ENCODE measurements around the gene CABYR. TPM values are rescaled to one million over a fixed set of nuclear protein-coding genes. Genes with fewer than 3 reads are reported as not detected.
"Not testable (repeated sequence)": the region's sequence is repeated elsewhere in the genome, so short reads cannot be mapped to it uniquely, and the experiment has no call there.

The CABYR gene
- total RNA-seq, 1 donor = 0.84 TPM

GRCh38 chr18:24118750-24119577 lies 19.9 kb upstream of the CABYR start:
- no peaks in the 10 kb centered on the region for H3K9me3 ChIP-seq (ENCODE audit: low read depth, low read length)

DNA sequence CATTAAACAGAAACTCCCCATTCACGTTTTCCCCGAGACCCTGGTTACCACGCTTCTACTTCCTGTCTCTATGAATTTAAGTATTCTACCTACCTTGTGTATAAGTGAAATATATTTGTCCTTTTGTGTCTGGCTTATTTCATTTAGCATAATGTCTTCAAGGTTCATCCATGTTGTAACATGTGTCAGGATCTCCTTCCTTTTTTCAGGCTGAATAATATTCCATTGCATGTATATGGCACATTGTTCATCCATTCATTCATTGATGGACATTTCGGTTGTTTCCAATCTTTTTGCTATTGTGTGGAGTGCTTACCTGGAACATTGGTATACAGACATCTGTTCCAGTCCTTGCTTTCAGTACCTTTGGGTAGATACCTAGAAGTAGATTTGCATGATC lies 18.2 kb upstream of the CABYR start:
- Histone ChIP-seq H3K27me3 (ENCODE audit: insufficient read depth, low read length) (no peaks in the 10 kb centered on the region), H3K4me1 (ENCODE audit: insufficient read depth, low read length) (peaks cover 2% of the 10 kb centered on the region), H3K9me3 (ENCODE audit: low read depth, low read length) (no peaks in the 10 kb centered on the region)

More at GRCh38 chr18:24118750-24119577, 19.9 kb upstream of the CABYR start:
- H3K4me1 ChIP-seq (ENCODE audit: insufficient read depth, low read length) = peaks cover 12% of the 10 kb centered on the region
- no peaks in the 10 kb centered on the region for H3K27me3 ChIP-seq (ENCODE audit: insufficient read depth, low read length)
- H3K4me3 ChIP-seq (ENCODE audit: low read length) = no peak overlapping the region

DNA sequence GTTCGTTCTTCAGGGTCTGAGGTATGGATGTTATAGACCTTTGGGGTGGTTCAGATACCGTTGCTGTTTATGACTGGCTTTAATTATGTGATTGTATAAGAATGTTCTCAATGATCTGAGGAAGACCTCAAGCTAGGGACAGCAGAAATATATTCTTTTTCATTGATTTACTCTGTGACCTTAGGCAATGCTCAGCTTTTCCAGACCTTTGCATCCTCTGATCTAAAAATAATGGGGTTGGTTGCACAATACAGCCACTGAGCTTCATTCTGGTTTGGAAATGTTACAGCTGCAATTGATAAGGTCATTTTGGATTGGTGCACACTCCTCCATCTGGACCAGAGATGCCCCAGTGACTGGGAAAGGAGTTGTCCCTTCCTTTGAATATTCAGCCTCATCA lies 17.2 kb upstream of the CABYR start:
- Histone ChIP-seq H3K4me3 (ENCODE audit: low read length) (no peak overlapping the region), H3K27me3 (ENCODE audit: insufficient read depth, low read length) (no peaks in the 10 kb centered on the region), H3K4me1 (ENCODE audit: insufficient read depth, low read length) (no peaks in the 10 kb centered on the region)

More for the DNA sequence above, 18.2 kb upstream of the CABYR start:
- H3K4me3 ChIP-seq (ENCODE audit: low read length) = no peak overlapping the region

DNA sequence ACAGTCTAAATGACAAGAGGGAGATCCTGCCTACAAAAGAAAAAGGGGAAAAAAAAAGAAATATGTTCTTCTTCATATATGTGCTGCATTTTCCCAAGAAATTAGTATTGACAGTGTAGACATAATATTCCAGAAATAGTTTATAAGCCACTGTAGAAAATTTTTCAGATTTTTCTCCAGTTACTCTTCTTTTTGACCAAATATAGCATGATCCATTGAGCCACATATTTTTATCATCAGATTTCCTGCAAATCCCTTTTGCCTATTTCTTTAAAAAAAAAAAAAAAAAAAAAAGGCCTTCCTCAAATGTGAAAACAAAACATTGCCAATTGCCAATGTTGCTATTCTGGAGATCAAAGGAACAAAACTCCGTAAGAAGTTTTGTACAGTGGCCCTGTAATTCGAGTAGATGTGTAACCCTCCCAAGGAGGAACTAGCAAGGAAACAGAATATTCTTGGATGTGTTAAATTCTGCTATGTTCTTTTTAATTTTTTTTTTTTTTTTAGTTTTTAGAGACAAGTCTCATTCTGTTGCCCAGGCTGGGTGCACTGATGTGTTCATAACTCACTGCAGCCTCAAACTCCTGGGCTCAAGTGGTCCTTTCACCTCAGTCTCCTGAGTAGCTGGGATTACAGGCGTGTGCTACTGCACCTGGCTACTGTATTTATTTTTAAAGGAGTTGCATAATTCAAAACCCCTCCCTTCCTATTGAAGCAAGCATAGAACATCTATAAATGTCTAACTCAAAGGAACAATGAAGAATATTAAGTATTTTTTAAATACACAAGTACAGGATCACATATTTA lies 12.5 kb upstream of the CABYR start:
- H3K27me3 ChIP-seq (ENCODE audit: insufficient read depth, low read length) = no peaks in the 10 kb centered on the region
- no peaks in the 10 kb centered on the region for H3K4me1 ChIP-seq (ENCODE audit: insufficient read depth, low read length)
- H3K9me3 ChIP-seq (ENCODE audit: low read depth, low read length) = no peaks in the 10 kb centered on the region
- H3K4me3 ChIP-seq (ENCODE audit: low read length) = no peak overlapping the region

More for the DNA sequence above, 17.2 kb upstream of the CABYR start:
- H3K9me3 ChIP-seq (ENCODE audit: low read depth, low read length) = no peaks in the 10 kb centered on the region

DNA sequence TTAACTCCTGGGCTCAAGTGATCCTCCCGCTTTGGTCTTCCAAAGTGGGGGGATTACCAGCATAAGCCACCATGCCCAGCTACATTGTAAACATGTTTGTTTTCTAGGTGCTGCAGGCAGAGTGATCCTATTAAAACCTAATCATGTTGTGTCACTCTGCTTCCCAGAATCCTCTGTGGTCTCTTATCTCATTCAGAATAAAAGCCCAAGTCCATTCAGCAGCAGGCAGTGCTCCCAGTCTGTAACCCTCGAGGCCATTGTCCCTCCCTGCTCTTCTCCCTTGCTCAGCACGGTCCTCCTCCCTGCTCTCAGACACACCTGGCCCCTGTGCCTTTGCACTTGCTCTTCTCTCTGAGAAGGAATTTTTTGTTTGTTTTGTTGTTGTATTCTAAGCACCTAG lies 11.1 kb upstream of the CABYR start:
- H3K4me3 ChIP-seq (ENCODE audit: low read length) = no peak overlapping the region
- no peaks in the 10 kb centered on the region for H3K4me1 ChIP-seq (ENCODE audit: insufficient read depth, low read length)
- H3K9me3 ChIP-seq (ENCODE audit: low read depth, low read length) = no peaks in the 10 kb centered on the region
- no peaks in the 10 kb centered on the region for H3K27me3 ChIP-seq (ENCODE audit: insufficient read depth, low read length)

- no peaks in the 10 kb centered on the region for H3K9me3 ChIP-seq (ENCODE audit: low read depth, low read length)
- no peak overlapping the region for H3K4me3 ChIP-seq (ENCODE audit: low read length)
These were observed 10.2 kb upstream of the CABYR start for GRCh38 chr18:24128700-24129099.

DNA sequence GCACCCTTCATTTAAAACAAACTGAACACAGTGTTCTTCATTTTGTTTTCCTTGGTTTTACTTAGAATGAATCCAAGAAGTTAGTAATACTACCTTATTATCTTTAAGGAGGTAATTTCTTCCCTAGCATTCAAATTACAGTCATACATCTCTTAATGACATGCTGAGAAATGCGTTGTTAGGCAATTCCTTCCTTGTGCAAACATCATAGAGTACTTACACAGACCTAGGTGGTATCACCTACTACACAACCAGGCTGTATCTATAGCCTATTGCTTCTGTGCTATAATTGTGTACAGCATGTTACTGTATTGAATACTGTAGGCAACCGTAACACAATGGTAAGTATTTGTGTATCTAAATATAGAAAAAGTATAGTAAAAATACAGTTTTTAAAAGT lies 8.4 kb upstream of the CABYR start:
- no peaks in the 10 kb centered on the region for H3K9me3 ChIP-seq (ENCODE audit: low read depth, low read length)
- no peaks in the 10 kb centered on the region for H3K27me3 ChIP-seq (ENCODE audit: insufficient read depth, low read length)
- H3K4me3 ChIP-seq (ENCODE audit: low read length) = no peak overlapping the region
- H3K4me1 ChIP-seq (ENCODE audit: insufficient read depth, low read length) = no peaks in the 10 kb centered on the region

More at GRCh38 chr18:24128700-24129099, 10.2 kb upstream of the CABYR start:
- Histone ChIP-seq H3K27me3 (ENCODE audit: insufficient read depth, low read length) (no peaks in the 10 kb centered on the region), H3K4me1 (ENCODE audit: insufficient read depth, low read length) (no peaks in the 10 kb centered on the region)

GRCh38 chr18:24136967-24137373 lies 1.9 kb upstream of the CABYR start:
- peaks cover 17% of the 10 kb centered on the region for H3K4me1 ChIP-seq (ENCODE audit: insufficient read depth, low read length)
- no peaks in the 10 kb centered on the region for H3K9me3 ChIP-seq (ENCODE audit: low read depth, low read length)
- H3K27me3 ChIP-seq (ENCODE audit: insufficient read depth, low read length) = peaks cover 7% of the 10 kb centered on the region
- H3K4me3 ChIP-seq (ENCODE audit: low read length) = no peak overlapping the region

GRCh38 chr18:24138409-24138788 lies 463 bp upstream of the CABYR start:
- H3K4me1 ChIP-seq (ENCODE audit: insufficient read depth, low read length) = peaks cover 17% of the 10 kb centered on the region
- H3K4me3 ChIP-seq (ENCODE audit: low read length) = peak overlapping the region; percentile 34
- H3K27me3 ChIP-seq (ENCODE audit: insufficient read depth, low read length) = peaks cover 7% of the 10 kb centered on the region
- no peaks in the 10 kb centered on the region for H3K9me3 ChIP-seq (ENCODE audit: low read depth, low read length)

DNA sequence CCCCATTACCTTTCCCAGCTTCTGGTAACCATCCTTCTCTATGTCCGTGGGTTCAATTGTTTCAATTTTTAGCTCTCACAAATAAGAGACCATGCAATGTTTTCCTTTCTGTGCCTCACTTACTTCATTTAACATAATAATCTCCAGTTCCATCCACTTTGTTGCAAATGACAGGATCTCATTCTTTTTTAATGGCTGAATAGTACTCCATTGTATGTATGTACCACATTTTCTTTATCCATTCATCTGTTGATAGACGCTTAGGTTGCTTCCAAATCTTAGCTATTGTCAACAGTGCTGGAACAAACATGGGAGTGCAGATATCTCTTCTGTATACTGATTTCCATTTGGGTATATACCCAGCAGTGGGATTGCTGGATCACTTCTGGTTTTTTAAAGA lies 1.8 kb downstream of the CABYR start:
- H3K4me1 ChIP-seq (ENCODE audit: insufficient read depth, low read length) = peaks cover 17% of the 10 kb centered on the region
- H3K27me3 ChIP-seq (ENCODE audit: insufficient read depth, low read length) = peaks cover 7% of the 10 kb centered on the region
- H3K9me3 ChIP-seq (ENCODE audit: low read depth, low read length) = no peaks in the 10 kb centered on the region
- no peak overlapping the region for H3K4me3 ChIP-seq (ENCODE audit: low read length)

GRCh38 chr18:24142376-24142775 lies 3.5 kb downstream of the CABYR start:
- Histone ChIP-seq H3K27me3 (ENCODE audit: insufficient read depth, low read length) (peaks cover 7% of the 10 kb centered on the region), H3K9me3 (ENCODE audit: low read depth, low read length) (no peaks in the 10 kb centered on the region), H3K4me3 (ENCODE audit: low read length) (no peak overlapping the region), H3K4me1 (ENCODE audit: insufficient read depth, low read length) (peaks cover 17% of the 10 kb centered on the region)

GRCh38 chr18:24149591-24149990 lies 10.7 kb downstream of the CABYR start:
- H3K4me3 ChIP-seq (ENCODE audit: low read length); H3K4me1 ChIP-seq (ENCODE audit: insufficient read depth, low read length); H3K9me3 ChIP-seq (ENCODE audit: low read depth, low read length); H3K27me3 ChIP-seq (ENCODE audit: insufficient read depth, low read length): not testable (repeated sequence)

DNA sequence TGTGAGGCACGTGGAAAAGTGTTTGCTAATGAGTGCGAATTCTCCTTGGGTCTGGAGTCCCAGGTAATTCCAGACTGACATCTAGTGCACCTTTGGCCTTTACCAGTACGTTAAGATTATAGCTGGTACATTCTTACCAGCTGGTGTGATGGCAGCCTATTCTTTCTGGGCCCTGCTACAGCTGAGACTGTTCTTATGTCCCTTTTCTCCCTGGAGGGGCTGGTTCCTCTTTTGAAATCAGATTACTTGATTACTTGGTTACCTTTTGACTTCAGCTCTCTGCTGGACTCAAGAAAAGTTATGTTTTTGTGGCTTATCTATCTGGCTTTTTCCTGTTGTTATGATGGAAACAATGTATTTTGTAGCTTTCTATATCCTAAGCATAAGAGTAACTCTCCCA lies 14.5 kb downstream of the CABYR start:
- H3K4me3 ChIP-seq (ENCODE audit: low read length) = no peak overlapping the region
- H3K4me1 ChIP-seq (ENCODE audit: insufficient read depth, low read length) = no peaks in the 10 kb centered on the region
- no peaks in the 10 kb centered on the region for H3K9me3 ChIP-seq (ENCODE audit: low read depth, low read length)
- no peaks in the 10 kb centered on the region for H3K27me3 ChIP-seq (ENCODE audit: insufficient read depth, low read length)

GRCh38 chr18:24157855-24158254 lies 19.0 kb downstream of the CABYR start:
- Histone ChIP-seq H3K9me3 (ENCODE audit: low read depth, low read length) (no peaks in the 10 kb centered on the region), H3K27me3 (ENCODE audit: insufficient read depth, low read length) (no peaks in the 10 kb centered on the region), H3K4me1 (ENCODE audit: insufficient read depth, low read length) (no peaks in the 10 kb centered on the region)

DNA sequence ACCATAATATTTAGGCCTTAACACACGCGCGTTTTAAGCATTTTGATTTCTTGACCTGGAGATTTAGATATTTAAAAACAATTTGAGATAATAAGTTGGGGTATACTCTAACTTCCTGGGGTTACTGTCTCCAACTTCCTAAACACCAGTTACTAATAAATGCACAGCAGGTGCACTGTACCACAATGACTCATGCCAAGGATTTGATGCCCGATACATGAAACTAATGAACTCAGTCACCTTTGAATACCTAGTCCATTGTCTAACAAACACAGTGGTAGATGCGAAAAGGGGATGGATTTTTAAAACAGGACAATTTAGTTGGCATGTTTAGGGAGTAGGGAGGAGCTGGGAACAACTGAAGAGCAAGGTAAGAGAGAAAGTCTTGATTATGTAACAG lies 21.2 kb downstream of the CABYR start:
- H3K27me3 ChIP-seq (ENCODE audit: insufficient read depth, low read length) = no peaks in the 10 kb centered on the region
- H3K4me3 ChIP-seq (ENCODE audit: low read length) = no peak overlapping the region
- H3K4me1 ChIP-seq (ENCODE audit: insufficient read depth, low read length) = no peaks in the 10 kb centered on the region

More at GRCh38 chr18:24157855-24158254, 19.0 kb downstream of the CABYR start:
- no peak overlapping the region for H3K4me3 ChIP-seq (ENCODE audit: low read length)

More for the DNA sequence above, 21.2 kb downstream of the CABYR start:
- no peaks in the 10 kb centered on the region for H3K9me3 ChIP-seq (ENCODE audit: low read depth, low read length)

Data from mononuclear cell (primary cell).